IMR-90 (cell line): ENCODE data around the gene AVPR2.

Experiments used
- BHLHE40 ChIP-seq: fragments of 150-350 bp; IDR thresholded peaks from 2 replicates; pipeline ENCODE4 v1.6.1; 2016; ENCODE audit warnings: mild to moderate bottlenecking, low read depth, low read length
- CEBPB ChIP-seq: IDR thresholded peaks from 2 replicates; pipeline ENCODE4 v1.6.1; 2012; ENCODE audit warnings: low read depth, low read length, improper control_type of control experiment
- CHD1 ChIP-seq: IDR thresholded peaks from 2 replicates; pipeline ENCODE4 v1.6.1; 2012; ENCODE audit warnings: low read depth, low read length, improper control_type of control experiment
- CTCF ChIP-seq: conservative IDR thresholded peaks from 2 replicates; pipeline ENCODE4 v1.5.1; 2012; ENCODE audit warnings: mild to moderate bottlenecking, low read depth, low read length, improper control_type of control experiment
- FOS ChIP-seq: fragments of 150-350 bp; IDR thresholded peaks from 2 replicates; pipeline ENCODE4 v1.6.1; 2016; ENCODE audit warnings: low read depth, low read length
- MAFK ChIP-seq: IDR thresholded peaks from 2 replicates; pipeline ENCODE4 v1.6.1; 2012; ENCODE audit warnings: low read depth, low read length, improper control_type of control experiment
- MXI1 ChIP-seq: IDR thresholded peaks from 2 replicates; pipeline ENCODE4 v1.6.1; 2012; ENCODE audit warnings: low read depth, mild to moderate bottlenecking, low read length, moderate library complexity, borderline replicate concordance
- POLR2A ChIP-seq: IDR thresholded peaks from 2 replicates; pipeline ENCODE4 v1.6.1; 2012; ENCODE audit warnings: mild to moderate bottlenecking, low read depth, low read length
- RAD21 ChIP-seq: IDR thresholded peaks from 2 replicates; pipeline ENCODE4 v1.6.1; 2012; ENCODE audit warnings: low read length, improper control_type of control experiment
- RCOR1 ChIP-seq: IDR thresholded peaks from 2 replicates; pipeline ENCODE4 v1.6.1; 2012; ENCODE audit warnings: mild to moderate bottlenecking, low read length, improper control_type of control experiment; ENCODE audit not compliant: insufficient replicate concordance
- RFX5 ChIP-seq: IDR thresholded peaks from 2 replicates; pipeline ENCODE4 v1.8.0; 2012; ENCODE audit warnings: low read depth, mild to moderate bottlenecking, low read length, moderate library complexity
- SMC3 ChIP-seq: fragments of 150-350 bp; IDR thresholded peaks from 2 replicates; pipeline ENCODE4 v1.6.1; 2016; ENCODE audit warnings: low read depth, mild to moderate bottlenecking, antibody characterized with exemption, low read length, moderate library complexity
- TF ChIP-seq, protein P1 (sequence below): fragments of 150-350 bp; IDR thresholded peaks from 2 replicates; pipeline ENCODE4 v1.6.1; 2016; ENCODE audit warnings: low read depth, mild to moderate bottlenecking, low read length, moderate library complexity, borderline replicate concordance

DNA sequence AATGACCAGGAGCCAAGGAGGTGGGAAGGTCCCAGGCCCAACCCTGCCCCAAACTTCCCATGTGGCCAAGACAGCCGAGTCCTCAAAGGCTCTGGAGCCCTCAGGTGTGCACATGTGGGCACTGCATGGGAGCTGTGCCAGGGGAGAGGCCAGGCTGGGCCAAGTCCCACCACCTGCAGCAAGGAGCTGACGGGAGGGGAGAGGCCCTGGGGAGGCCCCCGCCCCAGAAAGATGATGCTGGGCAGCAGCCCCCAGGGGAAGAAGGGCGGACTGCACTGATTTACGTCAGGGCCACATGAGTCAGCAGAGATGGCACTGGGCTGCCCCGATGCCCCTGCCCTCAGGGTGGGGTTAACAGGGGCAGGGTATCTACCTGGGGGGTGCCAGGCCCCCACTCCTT is 19.9 kb upstream of the AVPR2 start:
- no peak for TF ChIP-seq CTCF
- TF ChIP-seq RAD21 = no peak
- no peak for TF ChIP-seq POLR2A
- no peak for TF ChIP-seq MXI1
- TF ChIP-seq RFX5 = no peak
- no peak for TF ChIP-seq BHLHE40
- TF ChIP-seq, protein P1, sequence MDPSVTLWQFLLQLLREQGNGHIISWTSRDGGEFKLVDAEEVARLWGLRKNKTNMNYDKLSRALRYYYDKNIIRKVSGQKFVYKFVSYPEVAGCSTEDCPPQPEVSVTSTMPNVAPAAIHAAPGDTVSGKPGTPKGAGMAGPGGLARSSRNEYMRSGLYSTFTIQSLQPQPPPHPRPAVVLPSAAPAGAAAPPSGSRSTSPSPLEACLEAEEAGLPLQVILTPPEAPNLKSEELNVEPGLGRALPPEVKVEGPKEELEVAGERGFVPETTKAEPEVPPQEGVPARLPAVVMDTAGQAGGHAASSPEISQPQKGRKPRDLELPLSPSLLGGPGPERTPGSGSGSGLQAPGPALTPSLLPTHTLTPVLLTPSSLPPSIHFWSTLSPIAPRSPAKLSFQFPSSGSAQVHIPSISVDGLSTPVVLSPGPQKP = no peak
- no peak for TF ChIP-seq FOS
- no peak for TF ChIP-seq RCOR1
- no peak for TF ChIP-seq CHD1
- no peak for TF ChIP-seq SMC3
- TF ChIP-seq CEBPB = no peak
- TF ChIP-seq MAFK = no peak
